ENCODE data around the gene TCP11L2. TPM values are rescaled to one million over a fixed set of nuclear protein-coding genes. Genes with fewer than 3 reads are reported as not detected.

The TCP11L2 gene
- total RNA-seq, 4 donors from 2014 or later: 32.1 to 52.3 (median 39.5) TPM

DNA sequence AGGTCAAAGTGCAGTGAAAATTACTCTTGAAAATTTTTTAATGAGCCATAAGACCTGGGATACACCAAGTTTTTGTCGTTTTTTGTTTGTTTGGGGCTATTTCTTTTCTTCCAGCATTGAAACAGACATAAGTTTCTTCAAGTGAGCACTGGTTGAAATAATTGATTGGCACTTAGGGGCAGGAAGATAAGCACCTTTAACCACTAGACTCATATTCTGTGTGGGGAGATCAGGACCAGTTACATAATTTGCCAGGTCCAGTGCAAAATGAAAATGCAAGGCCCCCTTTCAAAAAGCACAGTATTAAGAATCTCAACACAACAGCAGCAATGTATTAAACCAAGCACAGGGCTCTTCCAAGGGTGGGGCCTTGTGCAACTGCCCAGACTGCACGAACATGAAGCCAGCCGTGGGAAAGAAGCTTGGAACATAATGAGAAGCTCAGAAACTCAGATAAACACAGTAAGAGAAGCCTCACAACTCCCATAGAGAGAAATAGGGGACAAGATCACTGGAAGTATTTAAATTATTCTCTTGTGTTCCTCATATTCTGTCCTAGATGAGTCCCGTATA lies 3.2 kb upstream of the TCP11L2 start:
- intact Hi-C loops (cut with DNase I): no loop called here
- DNase-seq (ENCODE audit: extremely low spot score): no peak
- TF ChIP-seq POLR2AphosphoS5 (IDR thresholded peaks at IDR 0.05) (no peak), POLR2A (IDR thresholded peaks at IDR 0.05; ENCODE audit: low read depth) (no peak), CTCF (IDR thresholded peaks at IDR 0.05) (no peak), EP300 (IDR thresholded peaks at IDR 0.05) (no peak)

GRCh38 chr12:106300761-106301160 lies 1.8 kb upstream of the TCP11L2 start:
- DNase-seq (ENCODE audit: extremely low spot score): no peak
- Histone ChIP-seq H3K4me3 (no peak overlapping the region), H3K36me3 (peaks cover 0 to 4% (median 0%) of the 10 kb centered on the region in 4 donors), H3K9me3 (no peaks in the 10 kb centered on the region), H3K27ac (replicated peaks in 1 of 4) (peak overlapping the region; percentile 87 to 97 (median 97)), H3K27me3 (no peaks in the 10 kb centered on the region), H3K4me1 (peaks cover 33 to 48% (median 43%) of the 10 kb centered on the region in 4 donors)
- intact Hi-C loops (cut with DNase I): loop anchor here (5.0 kb wide), 2 partner anchors 53 to 57 kb away; partner anchors contain the start of genes CKAP4 and POLR3B
- TF ChIP-seq CTCF (IDR thresholded peaks at IDR 0.05) (no peak), POLR2AphosphoS5 (IDR thresholded peaks at IDR 0.05) (no peak), POLR2A (IDR thresholded peaks at IDR 0.05; ENCODE audit: low read depth) (no peak), EP300 (IDR thresholded peaks at IDR 0.05) (no peak)
- WGBS: 75% methylated on average over 1 of the region's 1 CpG

More for the DNA sequence above, 3.2 kb upstream of the TCP11L2 start:
- peaks cover 26 to 34% (median 29%) of the 10 kb centered on the region in 4 donors for H3K4me1 ChIP-seq
- H3K36me3 ChIP-seq: no peaks in the 10 kb centered on the region
- H3K9me3 ChIP-seq: no peaks in the 10 kb centered on the region
- WGBS: 58% methylated on average over 4 of the region's 4 CpGs
- H3K27ac ChIP-seq (replicated peaks in 1 of 4): peak overlapping the region in 1 of 4 donors; percentile 97
- H3K4me3 ChIP-seq: no peak overlapping the region
- no peaks in the 10 kb centered on the region for H3K27me3 ChIP-seq

GRCh38 chr12:106301241-106301610 lies 1.3 kb upstream of the TCP11L2 start:
- DNase-seq (ENCODE audit: extremely low spot score): no peak
- Histone ChIP-seq H3K9me3 (no peaks in the 10 kb centered on the region), H3K4me1 (peaks cover 35 to 53% (median 47%) of the 10 kb centered on the region in 4 donors), H3K27me3 (no peaks in the 10 kb centered on the region), H3K36me3 (peaks cover 0 to 4% (median 0%) of the 10 kb centered on the region in 4 donors), H3K27ac (replicated peaks in 1 of 4) (peak overlapping the region; percentile 87 to 97 (median 97)), H3K4me3 (peak overlapping the region; percentile 83 to 97 (median 94))
- no peak for TF ChIP-seq POLR2A (IDR thresholded peaks at IDR 0.05; ENCODE audit: low read depth)
- no peak for TF ChIP-seq POLR2AphosphoS5 (IDR thresholded peaks at IDR 0.05)
- no peak for TF ChIP-seq EP300 (IDR thresholded peaks at IDR 0.05)
- TF ChIP-seq CTCF (IDR thresholded peaks at IDR 0.05): no peak
- intact Hi-C loops (cut with DNase I): loop anchor here (5.0 kb wide), 2 partner anchors 54 to 56 kb away; partner anchors contain the start of genes CKAP4 and POLR3B
- 5% methylated on average over 1 of the region's 1 CpG for WGBS

- 13% methylated on average over 2 of the region's 32 CpGs for WGBS
- DNase-seq (ENCODE audit: extremely low spot score): peak; percentile 93
- no peak for TF ChIP-seq EP300 (IDR thresholded peaks at IDR 0.05)
- peak in 1 of 2 donors; percentile 33 for TF ChIP-seq POLR2AphosphoS5 (IDR thresholded peaks at IDR 0.05)
- no peaks in the 10 kb centered on the region for H3K9me3 ChIP-seq
- H3K27me3 ChIP-seq: no peaks in the 10 kb centered on the region
- peak overlapping the region; percentile 83 to 97 (median 94) for H3K4me3 ChIP-seq
- H3K27ac ChIP-seq (replicated peaks in 1 of 4): peak overlapping the region; percentile 87 to 97 (median 97)
- H3K4me1 ChIP-seq: peaks cover 40 to 58% (median 51%) of the 10 kb centered on the region in 4 donors
- intact Hi-C loops (cut with DNase I): loop anchor here (5.0 kb wide), 2 partner anchors 54 to 56 kb away; partner anchors contain the start of genes CKAP4 and POLR3B
- H3K36me3 ChIP-seq: peaks cover 0 to 4% (median 0%) of the 10 kb centered on the region in 4 donors
Observed at GRCh38 chr12:106301611-106302321, 767 bp upstream of the TCP11L2 start.

Data from esophagus muscularis mucosa (tissue), 4 donors.